ENCODE results near the gene CALU. TPM values are rescaled to one million over a fixed set of nuclear protein-coding genes. Genes with fewer than 3 reads are reported as not detected.

Gene CALU
- total RNA-seq, 2 experiments from 2014 or later: 42.2 to 44.5 TPM

Other genes with a start within 250 kb of the CALU start
- gene GARIN1A, start 67.1 kb upstream of the CALU start, total RNA-seq: under 1 TPM; 0.29 to 0.30 TPM
- not detected for gene OPN1SW, start 36.4 kb downstream of the CALU start, total RNA-seq
- 10 to 100 TPM; 10.8 to 11.0 TPM for gene CCDC136, start 52.6 kb downstream of the CALU start, total RNA-seq
- gene FLNC, start 91.0 kb downstream of the CALU start, total RNA-seq: under 1 TPM; 0.12 to 0.23 TPM
- 100 to 1,000 TPM; 125 to 127 TPM for gene ATP6V1F, start 123.5 kb downstream of the CALU start, total RNA-seq
- under 1 TPM; 0.10 to 0.14 TPM for gene KCP, start 171.3 kb downstream of the CALU start, total RNA-seq
- gene IRF5, start 198.6 kb downstream of the CALU start, total RNA-seq: 1 to 10 TPM; 3.8 to 4.0 TPM